ENCODE results near the gene EDEM3. TPM values are rescaled to one million over a fixed set of nuclear protein-coding genes. Genes with fewer than 3 reads are reported as not detected.

Gene EDEM3
- total RNA-seq, 2 donors from 2014 or later = 37.9 to 49.4 TPM

DNA sequence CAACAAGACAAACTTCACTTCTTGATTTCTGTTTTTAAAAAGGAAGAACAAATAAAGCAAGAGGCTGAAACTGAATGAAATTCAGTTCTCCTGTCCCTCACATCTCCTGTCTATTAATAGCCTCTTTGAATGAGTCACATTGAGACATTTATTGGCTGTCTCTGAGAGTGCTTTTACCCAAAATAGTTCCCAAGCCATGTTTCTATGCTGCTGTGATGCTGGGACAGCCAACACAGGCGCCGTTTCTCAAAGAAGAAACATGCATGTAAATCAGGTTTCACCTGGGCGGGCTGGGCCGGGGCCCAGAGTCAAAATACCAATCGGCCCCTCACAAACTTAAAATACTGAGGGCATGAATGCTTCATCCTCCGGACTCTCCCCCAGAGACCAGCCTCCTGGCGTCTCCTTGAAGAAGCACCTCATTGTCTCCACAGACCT, 105.2 kb downstream of the EDEM3 start:
- ATAC-seq = no peak
- intact Hi-C loops (cut with DNase I) = no loop called here
- H3K27me3 ChIP-seq = no peaks in the 10 kb centered on the region

DNA sequence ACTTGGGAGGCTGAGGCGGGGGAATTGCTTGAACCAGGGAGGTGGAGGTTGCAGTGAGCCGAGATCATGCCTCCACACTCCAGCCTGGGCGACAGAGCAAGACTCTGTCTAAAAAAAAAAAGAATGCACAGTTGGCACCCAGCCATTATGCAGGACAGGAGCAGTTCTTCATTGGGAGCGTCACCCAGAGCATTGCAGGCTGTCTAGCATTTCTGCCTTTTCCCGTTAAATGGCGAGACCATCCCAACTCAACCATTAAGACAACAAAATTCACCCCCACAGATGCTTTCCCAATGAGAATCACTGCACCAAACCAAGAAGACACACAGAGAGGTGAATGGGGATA, 105.8 kb downstream of the EDEM3 start:
- intact Hi-C loops (cut with DNase I) = no loop called here
- Histone ChIP-seq H3K4me1 (no peaks in the 10 kb centered on the region), H3K27me3 (no peaks in the 10 kb centered on the region), H3K27ac (no peak overlapping the region), H3K9me3 (no peaks in the 10 kb centered on the region), H3K36me3 (replicated peaks in 1 of 2; ENCODE audit: insufficient read depth in 1 of 2, low read depth in 2 of 2) (no peaks in the 10 kb centered on the region), H3K4me3 (no peak overlapping the region)
- DNase-seq (no peak), ATAC-seq (no peak)
- WGBS, 2 donors = 76 to 82% methylated on average over 6 of the region's 6 CpGs
- no peak for TF ChIP-seq POLR2A (IDR thresholded peaks at IDR 0.05)
- TF ChIP-seq, protein P1, sequence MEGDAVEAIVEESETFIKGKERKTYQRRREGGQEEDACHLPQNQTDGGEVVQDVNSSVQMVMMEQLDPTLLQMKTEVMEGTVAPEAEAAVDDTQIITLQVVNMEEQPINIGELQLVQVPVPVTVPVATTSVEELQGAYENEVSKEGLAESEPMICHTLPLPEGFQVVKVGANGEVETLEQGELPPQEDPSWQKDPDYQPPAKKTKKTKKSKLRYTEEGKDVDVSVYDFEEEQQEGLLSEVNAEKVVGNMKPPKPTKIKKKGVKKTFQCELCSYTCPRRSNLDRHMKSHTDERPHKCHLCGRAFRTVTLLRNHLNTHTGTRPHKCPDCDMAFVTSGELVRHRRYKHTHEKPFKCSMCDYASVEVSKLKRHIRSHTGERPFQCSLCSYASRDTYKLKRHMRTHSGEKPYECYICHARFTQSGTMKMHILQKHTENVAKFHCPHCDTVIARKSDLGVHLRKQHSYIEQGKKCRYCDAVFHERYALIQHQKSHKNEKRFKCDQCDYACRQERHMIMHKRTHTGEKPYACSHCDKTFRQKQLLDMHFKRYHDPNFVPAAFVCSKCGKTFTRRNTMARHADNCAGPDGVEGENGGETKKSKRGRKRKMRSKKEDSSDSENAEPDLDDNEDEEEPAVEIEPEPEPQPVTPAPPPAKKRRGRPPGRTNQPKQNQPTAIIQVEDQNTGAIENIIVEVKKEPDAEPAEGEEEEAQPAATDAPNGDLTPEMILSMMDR (IDR thresholded peaks at IDR 0.05) = no peak

More for the DNA sequence above, 105.2 kb downstream of the EDEM3 start:
- H3K4me3 ChIP-seq = no peak overlapping the region
- H3K36me3 ChIP-seq (replicated peaks in 1 of 2; ENCODE audit: insufficient read depth in 1 of 2, low read depth in 2 of 2) = no peaks in the 10 kb centered on the region
- no peaks in the 10 kb centered on the region for H3K9me3 ChIP-seq
- no peaks in the 10 kb centered on the region for H3K4me1 ChIP-seq
- TF ChIP-seq POLR2A (IDR thresholded peaks at IDR 0.05) = no peak
- TF ChIP-seq, protein P1 (IDR thresholded peaks at IDR 0.05) = no peak
- 76 to 79% methylated on average over 7 of the region's 7 CpGs for WGBS, 2 donors
- no peak for DNase-seq
- H3K27ac ChIP-seq = no peak overlapping the region

DNA sequence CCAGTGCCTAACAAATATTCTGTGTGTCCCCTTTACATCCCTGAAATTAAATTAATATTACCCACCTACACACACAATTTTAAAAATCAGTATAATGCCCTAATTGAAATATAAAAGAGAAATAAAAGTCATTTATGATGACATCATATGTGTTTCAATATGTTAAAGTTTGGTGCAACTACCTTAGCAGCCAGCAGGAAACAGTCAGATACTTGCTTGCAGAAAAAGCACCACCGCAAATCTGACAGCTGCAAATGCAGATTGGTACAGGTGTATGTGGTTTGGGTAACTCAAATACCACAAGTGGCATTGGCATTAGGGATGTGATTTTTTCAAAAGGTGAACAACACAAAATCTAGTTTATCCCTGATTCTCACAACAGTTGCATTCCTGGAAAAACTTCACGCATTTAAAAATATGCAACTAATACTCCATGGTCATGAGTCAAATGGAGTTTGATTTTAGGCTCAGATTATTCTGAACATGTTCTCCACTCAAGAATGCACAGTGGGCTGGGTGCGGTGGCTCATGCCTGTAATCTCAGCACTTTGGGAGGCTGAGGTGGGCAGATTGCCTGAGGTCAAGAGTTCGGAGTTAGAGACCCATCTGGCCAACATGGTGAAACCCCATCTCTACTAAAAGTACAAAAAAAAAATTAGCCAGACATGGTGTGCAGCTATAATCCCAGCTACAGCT, 106.3 kb downstream of the EDEM3 start:
- Histone ChIP-seq H3K9me3 (no peaks in the 10 kb centered on the region), H3K36me3 (replicated peaks in 1 of 2; ENCODE audit: insufficient read depth in 1 of 2, low read depth in 2 of 2) (no peaks in the 10 kb centered on the region), H3K4me1 (no peaks in the 10 kb centered on the region), H3K27me3 (no peaks in the 10 kb centered on the region), H3K4me3 (no peak overlapping the region), H3K27ac (no peak overlapping the region)
- ATAC-seq (no peak), DNase-seq (no peak)
- 85 to 94% methylated on average over 4 of the region's 4 CpGs for WGBS, 2 donors
- intact Hi-C loops (cut with DNase I) = no loop called here
- no peak for TF ChIP-seq POLR2A (IDR thresholded peaks at IDR 0.05)
- TF ChIP-seq, protein P1 (IDR thresholded peaks at IDR 0.05) = no peak

DNA sequence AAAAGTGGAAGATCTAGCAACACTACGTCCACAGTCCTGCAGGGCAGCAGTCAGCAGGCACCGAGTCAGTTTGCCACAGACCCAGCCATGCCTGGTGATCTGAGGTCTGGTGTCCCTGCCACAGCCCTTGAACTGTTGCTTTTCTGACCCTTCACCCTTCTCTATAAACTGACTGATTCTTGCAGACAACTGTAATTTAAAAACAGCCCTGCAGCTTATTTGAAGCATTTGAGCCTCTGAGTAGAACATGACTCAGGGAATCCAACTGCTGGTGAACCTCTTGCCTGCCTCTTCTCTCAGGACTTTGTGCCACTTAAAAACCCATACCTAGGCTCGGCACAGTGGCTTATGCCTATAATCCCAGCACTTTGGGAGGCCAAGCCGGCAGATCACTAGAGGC, 107.2 kb downstream of the EDEM3 start:
- DNase-seq = no peak
- Histone ChIP-seq H3K9me3 (no peaks in the 10 kb centered on the region), H3K4me1 (no peaks in the 10 kb centered on the region), H3K27ac (no peak overlapping the region), H3K4me3 (no peak overlapping the region), H3K27me3 (no peaks in the 10 kb centered on the region), H3K36me3 (replicated peaks in 1 of 2; ENCODE audit: insufficient read depth in 1 of 2, low read depth in 2 of 2) (no peaks in the 10 kb centered on the region)
- TF ChIP-seq, protein P1 (IDR thresholded peaks at IDR 0.05) = no peak
- TF ChIP-seq POLR2A (IDR thresholded peaks at IDR 0.05) = no peak
- intact Hi-C loops (cut with DNase I) = no loop called here
- no peak for ATAC-seq
- WGBS, 2 donors = 73 to 84% methylated on average over 3 to 4 of the region's 4 CpGs

DNA sequence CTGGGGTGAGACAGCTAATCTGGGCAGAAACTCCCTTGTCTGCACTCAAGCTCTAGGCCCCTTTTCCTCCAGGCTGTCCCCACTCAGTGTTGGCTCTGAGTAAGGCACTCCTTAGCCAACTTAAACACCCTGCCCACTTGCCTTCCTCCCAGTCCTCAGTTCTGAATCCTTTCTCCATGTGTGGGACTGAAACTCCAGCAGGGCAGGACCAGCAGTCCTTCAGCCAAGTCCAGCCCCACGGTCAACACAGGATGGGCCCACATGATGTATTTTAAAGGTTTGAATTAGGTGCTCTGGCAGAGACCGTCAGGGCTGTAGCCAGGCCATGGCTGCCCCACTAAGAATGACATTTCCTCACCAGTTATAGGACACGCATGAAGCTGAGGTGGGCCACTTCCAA, 107.8 kb downstream of the EDEM3 start:
- 90% methylated on average over 3 of the region's 3 CpGs; no CpG with 5 or more reads in 1 of the 2 donors for WGBS, 2 donors
- Histone ChIP-seq H3K27ac (no peak overlapping the region), H3K4me3 (no peak overlapping the region), H3K4me1 (peaks cover 2% of the 10 kb centered on the region), H3K27me3 (no peaks in the 10 kb centered on the region), H3K9me3 (no peaks in the 10 kb centered on the region), H3K36me3 (replicated peaks in 1 of 2; ENCODE audit: insufficient read depth in 1 of 2, low read depth in 2 of 2) (no peaks in the 10 kb centered on the region)
- intact Hi-C loops (cut with DNase I) = no loop called here
- DNase-seq (no peak), ATAC-seq (no peak)
- TF ChIP-seq, protein P1 (IDR thresholded peaks at IDR 0.05) = no peak
- TF ChIP-seq POLR2A (IDR thresholded peaks at IDR 0.05) = no peak
